IPS DF 19.7 (cell line): Measurements from ENCODE around the gene DET1.
"Not testable (repeated sequence)": the region's sequence is repeated elsewhere in the genome, so short reads cannot be mapped to it uniquely, and the experiment has no call there.

ENCODE experiments used
- DNase-seq: peaks from one replicate; pipeline ENCODE4 v3.0.0-alpha.2; 2013; ENCODE audit warnings: low read depth, low spot score

Gene DET1

DNA sequence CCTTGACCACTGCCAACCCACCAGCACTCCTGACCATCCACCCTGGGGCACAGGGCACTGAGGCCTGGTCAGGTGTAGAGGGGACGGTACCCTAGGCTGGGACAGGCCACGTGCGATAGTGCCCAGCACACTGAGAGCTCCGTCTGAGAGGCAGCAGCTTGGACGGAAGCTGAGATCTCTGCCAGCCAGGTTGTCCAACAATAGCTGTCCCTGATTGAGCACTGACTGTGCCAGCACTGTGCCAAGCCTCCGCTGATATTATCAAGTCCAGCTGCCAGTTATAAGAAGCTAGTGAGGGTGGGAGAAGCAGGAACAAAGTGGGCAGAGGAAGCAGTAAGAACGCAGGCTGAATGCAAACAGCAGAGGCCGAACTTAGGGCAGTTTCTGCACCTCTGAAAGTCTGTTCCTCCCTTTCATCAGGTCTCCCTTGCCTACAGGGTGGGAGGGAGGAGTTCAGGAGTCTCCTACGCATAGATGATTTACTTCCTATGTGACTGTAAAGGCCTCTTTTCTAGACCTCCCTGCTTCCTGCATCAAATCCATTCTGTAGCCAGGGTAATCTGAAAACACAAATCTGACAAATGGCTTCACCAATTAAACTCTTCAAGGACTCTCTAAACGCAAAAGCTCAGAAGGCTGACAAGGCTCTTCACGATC lies 49.2 kb downstream of the DET1 start:
- no peak for DNase-seq

- DNase-seq = no peak
These were observed 52.6 kb downstream of the DET1 start for GRCh38 chr15:88493844-88494243.

DNA sequence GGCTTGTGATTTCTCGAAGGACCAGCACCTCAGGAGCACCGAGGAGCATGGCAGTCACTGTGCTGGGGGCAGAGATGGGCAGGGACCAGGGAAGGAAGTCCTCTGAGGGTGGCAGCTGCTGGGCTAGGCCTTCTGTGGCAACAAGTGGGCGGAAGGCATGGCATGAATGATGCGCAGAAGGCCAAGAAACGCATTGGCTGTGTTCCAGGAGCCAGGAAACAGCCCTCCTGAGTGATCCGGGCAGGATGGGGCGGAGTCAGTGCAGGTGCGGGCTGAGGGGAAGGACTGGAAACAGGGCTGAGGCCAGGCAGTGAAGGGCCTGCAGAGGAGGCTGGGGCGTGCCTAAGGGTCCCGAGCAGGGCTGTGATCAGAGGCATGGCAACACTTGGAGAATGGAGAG lies 55.3 kb downstream of the DET1 start:
- no peak for DNase-seq

DNA sequence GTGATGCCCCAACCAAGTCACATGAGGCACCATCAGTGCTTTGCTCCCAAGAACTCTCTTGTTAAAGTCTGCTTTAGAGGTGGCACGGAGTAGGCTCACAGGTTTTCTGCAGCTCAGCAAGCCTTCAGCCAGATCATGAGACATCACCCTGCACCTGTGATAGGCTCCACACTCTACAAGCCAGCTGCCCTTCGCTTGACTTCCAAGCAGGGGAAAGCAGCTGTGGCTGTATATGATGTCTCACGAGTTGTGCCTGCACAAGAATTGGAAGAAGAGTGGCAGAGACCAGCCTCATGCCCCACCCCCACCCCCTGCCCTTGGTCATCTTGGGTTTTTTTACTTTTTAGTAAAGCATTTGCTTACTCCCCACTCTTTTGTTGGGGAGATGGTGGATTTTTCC lies 56.4 kb downstream of the DET1 start:
- DNase-seq = no peak

DNA sequence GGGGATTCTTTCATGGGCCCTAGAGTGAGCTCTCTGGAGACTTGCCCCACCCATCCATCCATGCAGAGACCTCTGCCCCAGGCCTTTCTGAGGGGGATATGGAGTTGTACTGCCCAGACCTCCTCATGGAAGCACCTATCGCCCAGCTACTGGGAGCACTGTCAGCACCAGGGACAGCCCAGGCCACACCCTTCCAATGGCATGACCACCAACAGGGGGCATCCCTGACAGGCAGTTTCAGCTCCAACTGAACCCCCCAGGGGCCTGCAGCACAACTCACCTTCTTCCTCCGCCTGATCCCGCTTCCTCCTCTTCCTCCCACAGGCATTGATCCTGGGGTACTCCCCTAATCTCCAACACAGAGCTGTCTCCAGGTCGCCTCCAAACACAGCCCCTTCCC lies 57.2 kb downstream of the DET1 start:
- DNase-seq = no peak

- DNase-seq = no peak
These were observed 58.5 kb downstream of the DET1 start for GRCh38 chr15:88487796-88488523.

GRCh38 chr15:88487178-88487795 lies 59.2 kb downstream of the DET1 start:
- DNase-seq = no peak

GRCh38 chr15:88484682-88485331 lies 61.7 kb downstream of the DET1 start:
- DNase-seq = no peak

GRCh38 chr15:88482263-88482662 lies 64.2 kb downstream of the DET1 start:
- no peak for DNase-seq

- DNase-seq = no peak
These were observed 65.5 kb downstream of the DET1 start for GRCh38 chr15:88480981-88481380.

DNA sequence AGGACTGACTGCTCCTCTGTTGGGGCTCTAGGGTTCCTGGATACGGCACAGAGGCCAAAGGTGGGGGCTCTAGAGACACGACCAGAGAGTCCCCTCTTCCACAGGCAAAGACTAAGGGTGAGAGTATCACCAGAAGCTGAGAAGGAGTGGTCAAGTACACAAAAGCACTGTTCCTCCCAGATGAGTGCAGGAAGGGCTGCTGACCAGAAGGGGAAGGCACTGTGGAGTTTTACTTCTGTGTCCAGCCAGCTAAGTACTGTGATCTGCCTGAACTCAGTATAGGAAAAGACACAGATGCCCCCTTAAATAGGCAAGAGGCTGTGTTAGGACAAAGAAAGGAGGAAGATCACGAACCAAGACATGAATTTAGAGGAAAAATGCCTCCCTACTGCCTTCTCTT lies 67.3 kb downstream of the DET1 start:
- DNase-seq = no peak

DNA sequence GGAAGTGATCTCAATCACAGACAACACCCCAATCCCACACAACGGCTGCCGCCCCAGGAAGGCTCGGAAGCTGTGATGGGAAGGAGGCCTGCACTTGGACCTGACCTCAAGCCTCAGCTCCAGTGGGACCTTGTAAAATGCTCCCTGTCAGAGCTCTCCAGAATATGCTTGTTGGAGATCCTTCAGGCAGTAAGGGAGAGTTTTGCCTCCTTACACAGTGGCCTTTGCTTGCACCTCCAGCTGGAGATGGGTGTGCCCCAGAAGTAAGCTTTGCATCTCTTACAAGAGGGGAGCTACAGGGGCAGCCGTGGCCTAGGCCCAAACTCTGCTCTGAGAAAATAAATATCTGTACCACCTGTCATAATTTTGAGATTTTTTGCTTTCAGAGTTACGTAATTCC lies 68.6 kb downstream of the DET1 start:
- no peak for DNase-seq

DNA sequence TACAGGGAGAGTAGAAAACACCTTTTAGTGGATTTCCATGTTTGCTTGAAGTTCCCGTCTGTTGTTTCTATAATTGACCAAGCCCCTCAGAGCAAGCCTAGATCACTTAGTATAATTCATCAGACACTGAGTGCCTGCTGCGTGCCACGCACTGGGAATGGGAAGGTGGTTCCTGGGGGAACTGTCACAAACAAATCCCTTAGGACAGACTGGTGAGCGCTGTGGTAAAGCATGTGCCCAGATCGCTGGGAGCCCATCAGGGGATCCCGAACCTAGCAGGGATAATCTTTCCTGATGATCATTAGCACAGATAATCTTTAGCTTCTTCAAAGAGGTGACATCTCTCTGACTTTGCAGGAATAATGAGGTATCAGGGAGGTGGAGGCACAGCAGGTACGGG lies 69.4 kb downstream of the DET1 start:
- DNase-seq = no peak

DNA sequence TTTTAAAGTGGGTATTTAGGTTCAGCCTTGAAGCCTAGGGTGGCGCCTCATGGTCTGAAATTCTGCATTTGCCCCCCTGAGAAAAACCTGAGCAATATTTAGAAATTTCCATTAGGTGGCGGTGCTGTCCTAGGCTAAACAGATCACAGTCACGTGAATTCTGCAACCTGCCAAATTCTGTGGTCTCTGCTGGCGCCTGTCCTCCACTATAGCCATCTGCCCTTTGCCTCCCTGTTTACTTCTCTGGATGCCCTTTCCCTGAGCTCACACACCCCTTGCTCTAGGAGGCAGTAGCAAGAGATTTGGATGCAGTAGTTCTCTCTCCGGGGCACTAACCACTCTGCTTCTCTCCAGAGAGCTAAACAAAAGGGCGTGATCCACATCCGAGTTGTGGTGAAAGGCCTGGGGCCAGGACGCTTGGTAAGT lies 69.8 kb downstream of the DET1 start:
- DNase-seq = no peak

GRCh38 chr15:88473661-88474293 lies 72.7 kb downstream of the DET1 start:
- DNase-seq = not testable (repeated sequence)

DNA sequence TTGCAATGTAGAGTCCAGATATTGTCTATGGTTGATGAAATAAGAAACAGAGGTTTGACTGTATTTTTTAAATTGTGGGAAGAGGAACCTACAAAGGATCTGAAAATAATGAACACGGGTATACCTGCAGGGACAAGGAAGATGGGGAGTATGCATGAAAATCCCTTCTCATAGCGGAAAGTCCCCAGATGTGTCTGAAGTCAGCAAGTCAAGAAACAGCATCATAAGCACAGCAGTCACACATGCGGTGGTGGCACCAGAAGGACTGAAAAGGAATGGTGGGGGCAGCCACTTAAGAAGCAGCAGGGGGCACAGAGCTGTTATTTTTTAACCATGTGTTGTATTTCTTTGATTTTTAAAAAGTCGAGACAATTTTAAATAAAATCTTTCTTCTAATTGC lies 74.3 kb downstream of the DET1 start:
- DNase-seq = no peak

GRCh38 chr15:88470625-88471372 lies 75.7 kb downstream of the DET1 start:
- DNase-seq = no peak

- no peak for DNase-seq
These were observed 77.2 kb downstream of the DET1 start for GRCh38 chr15:88469321-88469720.

- DNase-seq = not testable (repeated sequence)
These were observed 77.8 kb downstream of the DET1 start for GRCh38 chr15:88468721-88469120.

GRCh38 chr15:88467935-88468528 lies 78.4 kb downstream of the DET1 start:
- DNase-seq = no peak
